Measurements from ENCODE around the gene PLXDC2.

The PLXDC2 gene

GRCh38 chr10:19936289-19936688, 120.1 kb downstream of the PLXDC2 start:
- DNase-seq = no peak
- TF ChIP-seq GATA1 (IDR thresholded peaks at IDR 0.05; ENCODE audit: low read depth, low read length) (no peak), POLR2A (IDR thresholded peaks at IDR 0.05; ENCODE audit: low read length) (no peak)

GRCh38 chr10:19937989-19938388, 121.8 kb downstream of the PLXDC2 start:
- TF ChIP-seq GATA1 (IDR thresholded peaks at IDR 0.05; ENCODE audit: low read depth, low read length) = no peak
- TF ChIP-seq POLR2A (IDR thresholded peaks at IDR 0.05; ENCODE audit: low read length) = no peak
- DNase-seq = no peak

GRCh38 chr10:19941206-19941880, 125.1 kb downstream of the PLXDC2 start:
- no peak for DNase-seq
- TF ChIP-seq POLR2A (IDR thresholded peaks at IDR 0.05; ENCODE audit: low read length) (no peak), GATA1 (IDR thresholded peaks at IDR 0.05; ENCODE audit: low read depth, low read length) (no peak)

- no peak for TF ChIP-seq POLR2A (IDR thresholded peaks at IDR 0.05; ENCODE audit: low read length)
- TF ChIP-seq GATA1 (IDR thresholded peaks at IDR 0.05; ENCODE audit: low read depth, low read length) = no peak
- DNase-seq = no peak
Measured at GRCh38 chr10:19944911-19945663, 128.9 kb downstream of the PLXDC2 start.

GRCh38 chr10:19946245-19946644, 130.0 kb downstream of the PLXDC2 start:
- TF ChIP-seq POLR2A (IDR thresholded peaks at IDR 0.05; ENCODE audit: low read length) (no peak), GATA1 (IDR thresholded peaks at IDR 0.05; ENCODE audit: low read depth, low read length) (no peak)
- no peak for DNase-seq

GRCh38 chr10:19946791-19947190, 130.6 kb downstream of the PLXDC2 start:
- no peak for TF ChIP-seq GATA1 (IDR thresholded peaks at IDR 0.05; ENCODE audit: low read depth, low read length)
- no peak for TF ChIP-seq POLR2A (IDR thresholded peaks at IDR 0.05; ENCODE audit: low read length)
- no peak for DNase-seq

- DNase-seq = no peak
- TF ChIP-seq POLR2A (IDR thresholded peaks at IDR 0.05; ENCODE audit: low read length) (no peak), GATA1 (IDR thresholded peaks at IDR 0.05; ENCODE audit: low read depth, low read length) (no peak)
Measured at GRCh38 chr10:19947215-19947614, 131.0 kb downstream of the PLXDC2 start.

GRCh38 chr10:19947656-19948055, 131.4 kb downstream of the PLXDC2 start:
- no peak for DNase-seq
- TF ChIP-seq POLR2A (IDR thresholded peaks at IDR 0.05; ENCODE audit: low read length) (no peak), GATA1 (IDR thresholded peaks at IDR 0.05; ENCODE audit: low read depth, low read length) (no peak)

GRCh38 chr10:19952224-19953010, 136.2 kb downstream of the PLXDC2 start:
- DNase-seq = no peak
- no peak for TF ChIP-seq GATA1 (IDR thresholded peaks at IDR 0.05; ENCODE audit: low read depth, low read length)
- no peak for TF ChIP-seq POLR2A (IDR thresholded peaks at IDR 0.05; ENCODE audit: low read length)

- no peak for TF ChIP-seq GATA1 (IDR thresholded peaks at IDR 0.05; ENCODE audit: low read depth, low read length)
- no peak for TF ChIP-seq POLR2A (IDR thresholded peaks at IDR 0.05; ENCODE audit: low read length)
Measured at GRCh38 chr10:19954601-19955000, 138.4 kb downstream of the PLXDC2 start.

GRCh38 chr10:19956516-19957032, 140.3 kb downstream of the PLXDC2 start:
- TF ChIP-seq POLR2A (IDR thresholded peaks at IDR 0.05; ENCODE audit: low read length) = no peak
- TF ChIP-seq GATA1 (IDR thresholded peaks at IDR 0.05; ENCODE audit: low read depth, low read length) = no peak
- DNase-seq = no peak

More at GRCh38 chr10:19954601-19955000, 138.4 kb downstream of the PLXDC2 start:
- no peak for DNase-seq

GRCh38 chr10:19958787-19959186, 142.6 kb downstream of the PLXDC2 start:
- DNase-seq = no peak
- TF ChIP-seq GATA1 (IDR thresholded peaks at IDR 0.05; ENCODE audit: low read depth, low read length) = no peak

- no peak for DNase-seq
Measured at GRCh38 chr10:19961076-19962053, 145.1 kb downstream of the PLXDC2 start.

More at GRCh38 chr10:19961076-19962053, 145.1 kb downstream of the PLXDC2 start:
- no peak for TF ChIP-seq GATA1 (IDR thresholded peaks at IDR 0.05; ENCODE audit: low read depth, low read length)
- no peak for TF ChIP-seq POLR2A (IDR thresholded peaks at IDR 0.05; ENCODE audit: low read length)

All from erythroblast (primary cell).